A549 (cell line): ENCODE results near the gene LINGO4. TPM values are rescaled to one million over a fixed set of nuclear protein-coding genes. Genes with fewer than 3 reads are reported as not detected.

Experiments
- ATAC-seq, 2 experiments: fragments of 200-7000 bp in 1 of 2; fragments of >200 bp in 1 of 2; cut with Nextera tagmentation in 1 of 2; cut with Tn5 transposase in 1 of 2; 3 replicates each; pipeline versions ENCODE4 v1.8.0 to v1.9.1; 2018 to 2020; ENCODE audit warnings: mild to moderate bottlenecking in 1 of 2, moderate library complexity in 1 of 2
- CTCF ChIA-PET: fragments of 300-600 bp; sonication (Branson Sonifier 250); formaldehyde crosslinking; extraction: SDS; loops from one replicate; lab custom pipeline; 2021; ENCODE audit warnings: antibody characterized with exemption, inconsistent platforms; lab: Yijun Ruan, JAX
- POLR2A ChIA-PET: fragments of 350-600 bp; formaldehyde crosslinking; extraction: SDS; loops from one replicate; lab custom pipeline; 2021; ENCODE audit warnings: antibody characterized with exemption, inconsistent platforms; lab: Yijun Ruan, JAX
- DNase-seq, 2 experiments: peaks; one replicate each; pipeline versions ENCODE4 v3.0.0 to v3.0.0-alpha.2; 2011 to 2016; ENCODE audit warnings: low read depth in 1 of 2, low spot score in 1 of 2
- FAIRE-seq: peaks from 2 replicates; lab custom pipeline; 2011; peaks lifted over from hg19 to GRCh38; lab: Jason Lieb, UNC
- H3K27ac ChIP-seq, 2 experiments: fragments of >200 bp; sonication (Bioruptor Twin); formaldehyde crosslinking; 3 replicates each; pipeline ENCODE4 v1.5.1; 2016 to 2017
- H3K4me1 ChIP-seq: fragments of >200 bp; sonication (Bioruptor Twin); formaldehyde crosslinking; 3 replicates; pipeline ENCODE4 v1.6.1; 2016
- H3K4me2 ChIP-seq: fragments of >200 bp; sonication (Bioruptor Twin); formaldehyde crosslinking; 3 replicates; pipeline ENCODE4 v1.6.1; 2016
- H3K4me3 ChIP-seq: fragments of >200 bp; sonication (Bioruptor Twin); formaldehyde crosslinking; 3 replicates; pipeline ENCODE4 v1.5.1; 2016
- H3K9me3 ChIP-seq: fragments of >200 bp; sonication (Bioruptor Twin); formaldehyde crosslinking; 3 replicates; pipeline ENCODE4 v1.6.1; 2016
- ATOH8 ChIP-seq: fragments of 250-450 bp; sonication (Bioruptor Pico); IDR thresholded peaks from 2 replicates; pipeline ENCODE4 v1.5.0; 2020; ENCODE audit warnings: low read depth, mild to moderate bottlenecking, moderate library complexity
- BHLHE40 ChIP-seq: IDR thresholded peaks from 2 replicates; pipeline ENCODE4 v1.6.1; 2012; ENCODE audit warnings: low read depth, low read length, inconsistent platforms
- CBX2 ChIP-seq: fragments of 200-600 bp; sonication (generic); IDR thresholded peaks from 2 replicates; pipeline ENCODE4 v1.6.1; 2016; ENCODE audit warnings: low read depth, mild to moderate bottlenecking, borderline replicate concordance
- CEBPB ChIP-seq, 2 experiments: fragments of >200 bp in 1 of 2; sonication (Bioruptor Twin) in 1 of 2; formaldehyde crosslinking in 1 of 2; IDR thresholded peaks; 2 replicates each; pipeline ENCODE4 v1.6.1; 2012 to 2016
- CHD4 ChIP-seq: fragments of 200-600 bp; sonication (generic); IDR thresholded peaks from 2 replicates; pipeline ENCODE4 v1.6.1; 2016; ENCODE audit warnings: antibody characterized with exemption, mild to moderate bottlenecking, borderline replicate concordance
- CTCF ChIP-seq: fragments of >200 bp; sonication (Bioruptor Twin); formaldehyde crosslinking; IDR thresholded peaks from 3 replicates; pipeline ENCODE4 v1.5.1; 2016
- EP300 ChIP-seq, 2 experiments: fragments of >200 bp; sonication (Bioruptor Twin); formaldehyde crosslinking; IDR thresholded peaks; 2 replicates in 1 of 2; 3 replicates in 1 of 2; pipeline ENCODE4 v1.6.1; 2016 to 2017
- ESRRA ChIP-seq: fragments of 150-350 bp; IDR thresholded peaks from 2 replicates; pipeline ENCODE4 v1.6.1; 2014; ENCODE audit warnings: mild to moderate bottlenecking, low read length, borderline replicate concordance
- FOSB ChIP-seq: fragments of 250-450 bp; sonication (Bioruptor Pico); IDR thresholded peaks from 2 replicates; pipeline ENCODE4 v1.5.0; 2020; ENCODE audit warnings: mild to moderate bottlenecking, moderate library complexity
- FOSL2 ChIP-seq, 2 experiments: fragments of 450-650 bp in 1 of 2; fragments of >200 bp in 1 of 2; sonication (Bioruptor Twin) in 1 of 2; formaldehyde crosslinking; IDR thresholded peaks; 2 replicates each; pipeline versions ENCODE4 v1.5.0 to v1.6.1; 2016 to 2020; ENCODE audit warnings: mild to moderate bottlenecking in 1 of 2, moderate library complexity in 1 of 2
- HOXA7 ChIP-seq: fragments of 250-450 bp; sonication (Bioruptor Pico); IDR thresholded peaks from 2 replicates; pipeline ENCODE4 v1.5.0; 2020; ENCODE audit warnings: mild to moderate bottlenecking, moderate library complexity
- HOXB13 ChIP-seq: fragments of 250-450 bp; sonication (Bioruptor Pico); IDR thresholded peaks from 2 replicates; pipeline ENCODE4 v1.5.0; 2020; ENCODE audit warnings: low read depth, mild to moderate bottlenecking, moderate library complexity
- HOXB5 ChIP-seq: fragments of 250-450 bp; sonication (Bioruptor Pico); IDR thresholded peaks from 2 replicates; pipeline ENCODE4 v1.5.0; 2020; ENCODE audit warnings: mild to moderate bottlenecking, moderate library complexity
- JUN ChIP-seq, 2 experiments: fragments of >200 bp; sonication (Bioruptor Twin); formaldehyde crosslinking; IDR thresholded peaks; 2 replicates in 1 of 2; 3 replicates in 1 of 2; pipeline ENCODE4 v1.6.1; 2016 to 2017
- JUNB ChIP-seq: fragments of >200 bp; sonication (Bioruptor Twin); formaldehyde crosslinking; IDR thresholded peaks from 2 replicates; pipeline ENCODE4 v1.6.1; 2016
- KDM5A ChIP-seq: fragments of 200-600 bp; sonication (generic); IDR thresholded peaks from 2 replicates; pipeline ENCODE4 v1.6.1; 2016; ENCODE audit warnings: antibody characterized with exemption, mild to moderate bottlenecking
- MAFK ChIP-seq: fragments of 450-650 bp; IDR thresholded peaks from 2 replicates; pipeline ENCODE4 v1.6.1; 2014; ENCODE audit not compliant: partially characterized antibody
- MAZ ChIP-seq: fragments of 150-350 bp; IDR thresholded peaks from 2 replicates; pipeline ENCODE4 v1.6.1; 2014; ENCODE audit warnings: antibody characterized with exemption, low read depth, low read length, borderline replicate concordance
- MYC ChIP-seq: IDR thresholded peaks from 2 replicates; pipeline ENCODE4 v1.6.1; 2012; ENCODE audit warnings: mild to moderate bottlenecking, inconsistent platforms, low read length, improper control_type of control experiment, borderline replicate concordance
- NFE2L2 ChIP-seq: fragments of 150-350 bp; conservative IDR thresholded peaks from 2 replicates; pipeline ENCODE4 v1.6.1; 2014; ENCODE audit warnings: low read length
- NPAS2 ChIP-seq: fragments of 250-450 bp; sonication (Bioruptor Pico); IDR thresholded peaks from 2 replicates; pipeline ENCODE4 v1.8.0; 2022; ENCODE audit warnings: mild to moderate bottlenecking, moderate library complexity, borderline replicate concordance
- NR3C1 ChIP-seq: fragments of >200 bp; sonication (Bioruptor Twin); formaldehyde crosslinking; IDR thresholded peaks from 3 replicates; pipeline ENCODE4 v1.6.1; 2017
- PHF8 ChIP-seq: fragments of 200-600 bp; sonication (generic); IDR thresholded peaks from 2 replicates; pipeline ENCODE4 v1.6.1; 2016; ENCODE audit warnings: low read depth, mild to moderate bottlenecking, antibody characterized with exemption, moderate library complexity, borderline replicate concordance
- RAD21 ChIP-seq, 2 experiments: fragments of >200 bp in 1 of 2; sonication (Bioruptor Twin) in 1 of 2; formaldehyde crosslinking in 1 of 2; IDR thresholded peaks in 1 of 2; conservative IDR thresholded peaks in 1 of 2; 2 replicates in 1 of 2; 3 replicates in 1 of 2; pipeline ENCODE4 v1.6.1; 2012 to 2018; ENCODE audit warnings: inconsistent platforms in 1 of 2
- SREBF2 ChIP-seq: fragments of 450-650 bp; IDR thresholded peaks from 2 replicates; pipeline ENCODE4 v1.6.1; 2014; ENCODE audit warnings: mild to moderate bottlenecking, moderate library complexity
- TFCP2L1 ChIP-seq: fragments of 250-450 bp; sonication (Bioruptor Pico); IDR thresholded peaks from 2 replicates; pipeline ENCODE4 v1.5.0; 2021; ENCODE audit warnings: mild to moderate bottlenecking
- TP53 ChIP-seq: fragments of 250-450 bp; sonication (Bioruptor Pico); IDR thresholded peaks from 2 replicates; pipeline ENCODE4 v1.5.0; 2021; ENCODE audit warnings: mild to moderate bottlenecking, moderate library complexity
- ZFP36 ChIP-seq: fragments of 450-650 bp; IDR thresholded peaks from 2 replicates; pipeline ENCODE4 v1.6.1; 2014; ENCODE audit warnings: borderline replicate concordance; ENCODE audit not compliant: partially characterized antibody
- WGBS: methylation state at CpG from one replicate; pipeline ENCODE4 v1.1.6; 2017; ENCODE audit errors: missing lambda C conversion rate; 5-methylcytosine and 5-hydroxymethylcytosine counted together
- polyA plus RNA-seq, 4 experiments: library from polyadenylated mRNA; depleted of rRNA in 3 of 4; stranded (reverse); fragments of >200 nt; fragmentation: RNase III in 1 of 4; extraction: RNeasy Plus Mini Kit Qiagen cat#74134 plus additional on column Dnase treatment in 1 of 4; gene quantifications; 2 replicates in 3 of 4; 3 replicates in 1 of 4; pipeline ENCODE4 v1.2.3, GENCODE V29; 2011 to 2017
- TF ChIP-seq, protein P1 (sequence below): fragments of >200 bp; sonication (Bioruptor Twin); formaldehyde crosslinking; IDR thresholded peaks from 3 replicates; pipeline ENCODE4 v1.6.1; 2016
- TF ChIP-seq, protein P2 (sequence below): IDR thresholded peaks from 2 replicates; pipeline ENCODE4 v1.6.1; 2012

LINGO4 gene
- polyA plus RNA-seq, 2 of the 4 experiments (the other 2 are of a cell fraction): not detected

DNA sequence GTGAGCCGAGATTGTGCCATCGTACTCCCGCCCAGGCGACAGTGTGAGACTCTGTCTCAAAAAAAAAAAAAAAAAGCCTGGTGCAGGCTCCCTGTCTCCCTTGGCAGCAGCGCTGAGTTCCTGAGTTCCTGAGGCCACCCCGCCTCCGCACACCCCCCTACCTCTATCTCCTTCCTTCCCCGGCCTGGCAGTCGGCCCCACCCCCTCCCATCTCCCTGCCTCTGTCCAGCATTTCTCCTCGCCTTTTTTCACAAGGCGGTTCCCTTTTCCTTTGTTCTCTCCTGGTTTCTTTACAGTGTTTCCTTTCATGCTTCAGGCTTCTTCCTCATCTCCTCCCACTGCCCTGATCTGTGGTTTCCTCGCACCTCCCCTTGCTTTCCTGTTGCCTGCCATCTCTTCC lies 23.7 kb upstream of the LINGO4 start:
- WGBS: 63% methylated on average over 11 of the region's 12 CpGs
- no peak overlapping the region for H3K27ac ChIP-seq
- no peak for TF ChIP-seq ZFP36
- TF ChIP-seq, protein P1, sequence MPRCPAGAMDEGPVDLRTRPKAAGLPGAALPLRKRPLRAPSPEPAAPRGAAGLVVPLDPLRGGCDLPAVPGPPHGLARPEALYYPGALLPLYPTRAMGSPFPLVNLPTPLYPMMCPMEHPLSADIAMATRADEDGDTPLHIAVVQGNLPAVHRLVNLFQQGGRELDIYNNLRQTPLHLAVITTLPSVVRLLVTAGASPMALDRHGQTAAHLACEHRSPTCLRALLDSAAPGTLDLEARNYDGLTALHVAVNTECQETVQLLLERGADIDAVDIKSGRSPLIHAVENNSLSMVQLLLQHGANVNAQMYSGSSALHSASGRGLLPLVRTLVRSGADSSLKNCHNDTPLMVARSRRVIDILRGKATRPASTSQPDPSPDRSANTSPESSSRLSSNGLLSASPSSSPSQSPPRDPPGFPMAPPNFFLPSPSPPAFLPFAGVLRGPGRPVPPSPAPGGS: no peak
- TF ChIP-seq NPAS2: no peak
- TF ChIP-seq, protein P2, sequence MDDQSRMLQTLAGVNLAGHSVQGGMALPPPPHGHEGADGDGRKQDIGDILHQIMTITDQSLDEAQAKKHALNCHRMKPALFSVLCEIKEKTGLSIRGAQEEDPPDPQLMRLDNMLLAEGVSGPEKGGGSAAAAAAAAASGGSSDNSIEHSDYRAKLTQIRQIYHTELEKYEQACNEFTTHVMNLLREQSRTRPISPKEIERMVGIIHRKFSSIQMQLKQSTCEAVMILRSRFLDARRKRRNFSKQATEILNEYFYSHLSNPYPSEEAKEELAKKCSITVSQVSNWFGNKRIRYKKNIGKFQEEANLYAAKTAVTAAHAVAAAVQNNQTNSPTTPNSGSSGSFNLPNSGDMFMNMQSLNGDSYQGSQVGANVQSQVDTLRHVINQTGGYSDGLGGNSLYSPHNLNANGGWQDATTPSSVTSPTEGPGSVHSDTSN: no peak
- no peak for TF ChIP-seq ESRRA
- no peak for TF ChIP-seq CHD4
- no peak for TF ChIP-seq HOXA7 (CRISPR knock-in tag)
- TF ChIP-seq RAD21 (conservative IDR thresholded peaks at IDR 0.05 in 1 of 2, IDR thresholded peaks at IDR 0.05 in 1 of 2): no peak
- TF ChIP-seq NR3C1: no peak
- no peak for TF ChIP-seq HOXB5 (CRISPR knock-in tag)
- no peak for TF ChIP-seq MAFK
- TF ChIP-seq JUN (IDR thresholded peaks at IDR 0.05): no peak
- no peak for TF ChIP-seq FOSB (CRISPR knock-in tag)
- no peak for TF ChIP-seq HOXB13
- no peak for TF ChIP-seq NFE2L2
- no peak for TF ChIP-seq CBX2
- TF ChIP-seq MYC: no peak
- no peak for TF ChIP-seq MAZ
- no peak for TF ChIP-seq SREBF2
- ChIA-PET POLR2A (no interaction called here), CTCF (interaction anchor here (0.6 to 2.0 kb wide), 3 partner anchors 7 to 281 kb away, joined by 3 to 6 read pairs (median 4); no protein-coding TSS in a partner anchor)
- FAIRE-seq (no peak), ATAC-seq (no peak), DNase-seq (no peak)
- peaks cover 22% of the 10 kb centered on the region for H3K4me1 ChIP-seq
- H3K4me2 ChIP-seq: no peak overlapping the region
- H3K9me3 ChIP-seq: no peaks in the 10 kb centered on the region
- no peak overlapping the region for H3K4me3 ChIP-seq

- no peak overlapping the region for H3K4me2 ChIP-seq
- WGBS: 67% methylated on average over 3 of the region's 9 CpGs
- peaks cover 20% of the 10 kb centered on the region for H3K4me1 ChIP-seq
- FAIRE-seq (no peak), ATAC-seq (no peak), DNase-seq (no peak)
- no peak overlapping the region for H3K27ac ChIP-seq
- H3K4me3 ChIP-seq: no peak overlapping the region
- H3K9me3 ChIP-seq: no peaks in the 10 kb centered on the region
- CTCF ChIA-PET: interaction anchor here (0.6 to 1.4 kb wide), 2 partner anchors 9 to 363 kb away, joined by 5 to 6 read pairs; no protein-coding TSS in a partner anchor
- POLR2A ChIA-PET: no interaction called here
- TF ChIP-seq BHLHE40 (no peak), HOXB13 (no peak), CEBPB (IDR thresholded peaks at IDR 0.05) (no peak), TP53 (CRISPR knock-in tag) (no peak)
These were observed 22.6 kb upstream of the LINGO4 start for GRCh38 chr1:151827853-151828252.

DNA sequence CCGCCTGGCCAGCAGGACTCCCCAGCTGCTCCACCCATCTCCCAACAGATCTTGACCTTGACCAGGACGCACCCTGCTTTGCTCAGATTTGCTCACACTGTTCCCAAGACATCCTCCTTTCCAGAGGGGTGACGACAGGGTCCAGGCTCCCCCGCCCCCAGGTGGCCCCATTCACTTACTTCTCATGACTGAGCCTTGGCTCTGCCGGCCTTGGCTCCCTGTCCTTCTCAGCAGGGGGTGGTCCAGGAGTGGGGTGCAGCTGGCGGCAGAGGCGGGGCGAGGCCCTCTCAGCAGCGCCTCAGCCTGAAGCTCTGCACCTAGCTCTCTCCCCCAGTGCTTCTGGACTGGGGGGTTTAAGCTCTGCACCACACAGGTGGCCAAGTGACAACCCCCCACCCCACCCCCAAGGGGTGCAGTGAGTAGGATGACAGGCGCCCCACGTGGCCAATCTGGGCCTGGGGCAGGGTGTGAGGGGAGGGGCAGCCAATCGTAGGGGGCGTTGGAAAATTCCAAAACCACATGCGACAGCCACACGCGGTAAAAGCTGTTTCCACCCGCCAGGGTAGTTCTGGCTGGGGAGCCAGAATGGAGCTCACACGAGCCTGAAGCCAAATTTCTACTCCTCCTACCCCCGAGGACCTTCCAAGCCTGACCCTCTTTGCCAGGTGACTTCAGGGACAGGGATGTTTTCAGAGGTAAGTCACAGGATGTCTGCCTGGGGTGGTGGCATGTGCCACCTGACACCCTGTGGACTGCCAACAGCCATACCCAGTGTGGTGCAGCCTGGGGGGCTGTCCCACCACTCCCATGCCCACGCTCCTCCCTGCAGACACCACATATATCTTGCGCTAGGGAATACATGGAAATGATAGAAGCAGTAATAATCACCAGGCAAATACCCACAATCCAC lies 20.8 kb upstream of the LINGO4 start:
- WGBS: 72% methylated on average over 19 of the region's 21 CpGs
- no peak overlapping the region for H3K27ac ChIP-seq
- FAIRE-seq (no peak), ATAC-seq (no peak), DNase-seq (no peak)
- no peak overlapping the region for H3K4me3 ChIP-seq
- peaks cover 8% of the 10 kb centered on the region for H3K4me1 ChIP-seq
- ChIA-PET POLR2A (interaction anchor here (0.6 kb wide), 1 partner anchor 115 kb away, joined by 4 read pairs; no protein-coding TSS in a partner anchor), CTCF (interaction anchor here (1.1 to 8.7 kb wide), 2 partner anchors 11 to 14 kb away, joined by 3 to 77 read pairs; no protein-coding TSS in a partner anchor)
- no peak overlapping the region for H3K4me2 ChIP-seq
- no peaks in the 10 kb centered on the region for H3K9me3 ChIP-seq
- TF ChIP-seq ESRRA: no peak
- TF ChIP-seq FOSL2 (IDR thresholded peaks at IDR 0.05): no peak
- no peak for TF ChIP-seq FOSL2 (CRISPR knock-in tag; IDR thresholded peaks at IDR 0.05)
- no peak for TF ChIP-seq JUN (IDR thresholded peaks at IDR 0.05)
- TF ChIP-seq ZFP36: no peak
- no peak for TF ChIP-seq ATOH8 (CRISPR knock-in tag)
- TF ChIP-seq PHF8: no peak
- TF ChIP-seq JUNB: no peak
- no peak for TF ChIP-seq EP300 (IDR thresholded peaks at IDR 0.05)
- no peak for TF ChIP-seq KDM5A
- TF ChIP-seq CTCF: no peak
- TF ChIP-seq TFCP2L1 (CRISPR knock-in tag): no peak
